HG03139 (cell line): ENCODE data around the gene SIRT1.
"Not testable (repeated sequence)": the region's sequence is repeated elsewhere in the genome, so short reads cannot be mapped to it uniquely, and the experiment has no call there.

ENCODE experiments used
- ATAC-seq: cut with Tn5 transposase; IDR thresholded peaks from one replicate; pipeline ENCODE4 v1.9.1; 2021; ENCODE audit not compliant: unreplicated experiment

Gene SIRT1

DNA sequence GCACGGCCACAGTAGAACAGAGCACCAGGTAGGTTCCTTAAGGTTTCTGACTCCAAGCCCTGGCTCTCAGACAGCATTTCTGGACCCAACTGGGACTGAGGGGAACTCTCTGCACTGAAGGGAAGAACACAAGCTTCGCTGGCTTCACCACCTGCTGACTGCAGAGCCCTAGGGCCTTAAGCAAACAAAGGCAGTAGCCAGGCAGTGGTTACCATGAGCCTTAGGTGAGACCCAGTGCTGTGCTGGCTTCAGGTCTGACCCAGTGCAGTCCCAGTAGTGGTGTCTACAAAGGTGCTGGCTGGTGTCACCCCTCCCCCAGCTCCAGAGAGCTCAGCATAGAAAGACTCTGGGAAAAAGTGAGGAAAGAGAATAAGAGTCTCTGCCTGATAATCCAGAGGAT lies 59.5 kb downstream of the SIRT1 start:
- ATAC-seq, result no peak

DNA sequence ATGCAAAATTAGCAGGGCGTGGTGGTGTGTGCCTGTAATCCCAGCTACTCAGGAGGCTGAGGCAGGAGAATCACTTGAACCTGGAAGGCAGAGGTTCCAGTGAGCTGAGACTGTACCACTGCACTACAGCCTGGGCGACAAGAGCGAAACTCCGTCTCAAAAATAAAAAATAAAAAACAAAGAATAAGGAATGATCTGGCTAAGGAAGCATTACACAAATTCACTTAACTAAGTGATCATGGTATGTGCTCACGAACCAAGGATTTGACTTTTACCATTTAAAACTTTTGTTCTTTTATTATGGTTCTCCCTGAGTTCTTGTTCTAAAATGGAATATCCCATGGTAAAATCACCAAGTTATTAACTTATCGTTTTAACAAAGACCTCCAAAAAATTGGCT lies 71.2 kb downstream of the SIRT1 start:
- ATAC-seq, result no peak

DNA sequence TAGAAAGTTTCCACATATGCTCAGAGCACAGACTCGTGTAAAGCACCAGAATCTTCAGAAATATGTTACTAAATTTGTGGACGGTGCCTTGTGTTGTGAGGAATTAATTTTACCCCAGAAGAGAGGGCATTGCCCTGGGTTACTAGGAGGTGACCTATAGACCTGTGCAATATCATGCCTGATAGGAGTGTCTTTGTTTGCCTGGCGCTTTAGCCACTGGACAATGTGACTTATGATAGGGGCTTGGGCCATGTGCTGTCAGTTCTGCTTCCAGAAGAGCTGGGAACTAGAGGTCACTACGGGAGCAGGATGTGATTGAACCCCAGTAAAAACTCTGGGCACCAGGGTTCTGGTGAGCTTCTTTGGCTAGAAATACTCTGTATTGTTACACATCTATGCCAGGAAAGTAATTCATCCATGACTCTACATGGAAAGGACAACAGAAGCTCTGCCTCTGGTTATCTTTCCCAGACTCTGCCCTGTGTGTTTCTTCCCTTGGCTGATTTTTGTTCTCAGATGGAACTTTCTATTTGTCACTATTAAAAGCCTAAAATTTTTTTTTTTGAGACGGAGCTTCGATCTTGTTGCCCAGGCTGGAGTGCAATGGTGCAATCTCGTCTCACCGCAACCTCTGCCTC lies 75.5 kb downstream of the SIRT1 start:
- no peak for ATAC-seq

DNA sequence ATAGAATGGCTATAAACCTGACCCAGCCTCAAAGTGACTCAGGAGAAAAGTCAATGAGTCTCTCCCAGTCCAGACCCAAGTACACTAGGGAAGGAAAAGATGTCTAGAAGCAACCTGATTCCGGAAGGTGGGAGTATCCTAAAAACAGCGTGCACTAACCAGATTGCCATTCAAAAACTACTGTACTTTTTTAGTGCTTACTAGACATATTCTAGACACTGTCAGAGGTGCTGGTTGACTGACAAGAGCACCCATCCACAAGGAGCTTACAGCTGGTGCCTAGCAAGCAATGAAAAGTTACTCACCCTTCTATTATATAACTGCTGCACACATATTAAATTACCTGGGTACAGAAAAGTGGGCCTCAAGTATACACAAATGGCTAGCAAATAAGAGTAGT lies 81.0 kb downstream of the SIRT1 start:
- no peak for ATAC-seq

DNA sequence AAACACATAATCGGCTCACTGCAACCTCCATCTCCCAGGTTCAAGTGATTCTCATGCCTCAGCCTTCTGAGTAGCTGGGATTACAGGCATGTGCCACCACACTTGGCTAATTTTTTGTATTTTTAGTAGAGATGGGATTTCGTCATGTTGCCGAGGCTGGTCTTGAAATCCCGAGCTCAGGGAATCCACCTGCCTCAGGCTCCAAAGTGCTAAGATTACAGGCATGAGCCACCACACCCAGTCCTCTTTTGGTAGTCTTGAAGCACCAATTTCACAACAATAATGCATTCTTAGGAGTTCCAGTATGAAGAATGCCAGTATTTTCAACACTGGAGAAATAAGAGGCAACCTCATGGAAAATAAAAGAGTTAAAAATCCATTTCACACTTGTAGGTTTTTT lies 81.6 kb downstream of the SIRT1 start:
- ATAC-seq, result not testable (repeated sequence)
